Measurements from ENCODE around the gene GPR78.

GPR78 gene

GRCh38 chr4:8547912-8548730 lies 32.1 kb upstream of the GPR78 start:
- no peak for TF ChIP-seq SIN3A (IDR thresholded peaks at IDR 0.05; ENCODE audit: borderline replicate concordance, insufficient read depth, low read length)
- TF ChIP-seq FOXP2 (optimal IDR thresholded peaks at IDR 0.05; ENCODE audit: borderline replicate concordance, extremely low read depth, extremely low read length, insufficient read depth), result no peak
- no peak for TF ChIP-seq POLR2AphosphoS5 (IDR thresholded peaks at IDR 0.05; ENCODE audit: low read depth, low read length)
- no peak for TF ChIP-seq TAF1 (IDR thresholded peaks at IDR 0.05; ENCODE audit: borderline replicate concordance, insufficient read depth, low read length)
- no peak for TF ChIP-seq REST (IDR thresholded peaks at IDR 0.05; ENCODE audit: insufficient read depth in 1 of 2, low read depth in 2 of 2, low read length in 2 of 2)

GRCh38 chr4:8548731-8549351 lies 31.4 kb upstream of the GPR78 start:
- no peak for TF ChIP-seq POLR2AphosphoS5 (IDR thresholded peaks at IDR 0.05; ENCODE audit: low read depth, low read length)

- no peak for TF ChIP-seq FOXP2 (optimal IDR thresholded peaks at IDR 0.05; ENCODE audit: borderline replicate concordance, extremely low read depth, extremely low read length, insufficient read depth)
- no peak for TF ChIP-seq TAF1 (IDR thresholded peaks at IDR 0.05; ENCODE audit: borderline replicate concordance, insufficient read depth, low read length)
Measured at GRCh38 chr4:8549352-8549931, 30.8 kb upstream of the GPR78 start.

- TF ChIP-seq FOXP2 (optimal IDR thresholded peaks at IDR 0.05; ENCODE audit: borderline replicate concordance, extremely low read depth, extremely low read length, insufficient read depth), result no peak
- TF ChIP-seq TAF1 (IDR thresholded peaks at IDR 0.05; ENCODE audit: borderline replicate concordance, insufficient read depth, low read length), result no peak
- no peak for TF ChIP-seq SIN3A (IDR thresholded peaks at IDR 0.05; ENCODE audit: borderline replicate concordance, insufficient read depth, low read length)
- no peak for TF ChIP-seq REST (IDR thresholded peaks at IDR 0.05; ENCODE audit: insufficient read depth in 1 of 2, low read depth in 2 of 2, low read length in 2 of 2)
- TF ChIP-seq POLR2AphosphoS5 (IDR thresholded peaks at IDR 0.05; ENCODE audit: low read depth, low read length), result no peak
Measured at GRCh38 chr4:8550691-8551090, 29.5 kb upstream of the GPR78 start.

GRCh38 chr4:8552024-8552423 lies 28.2 kb upstream of the GPR78 start:
- TF ChIP-seq SIN3A (IDR thresholded peaks at IDR 0.05; ENCODE audit: borderline replicate concordance, insufficient read depth, low read length) (no peak), REST (IDR thresholded peaks at IDR 0.05; ENCODE audit: insufficient read depth in 1 of 2, low read depth in 2 of 2, low read length in 2 of 2) (no peak), FOXP2 (optimal IDR thresholded peaks at IDR 0.05; ENCODE audit: borderline replicate concordance, extremely low read depth, extremely low read length, insufficient read depth) (no peak), TAF1 (IDR thresholded peaks at IDR 0.05; ENCODE audit: borderline replicate concordance, insufficient read depth, low read length) (no peak), POLR2AphosphoS5 (IDR thresholded peaks at IDR 0.05; ENCODE audit: low read depth, low read length) (no peak)

All from PFSK-1 (cell line).